ENCODE measurements around the gene HILPDA.
"Not testable (repeated sequence)": the region's sequence is repeated elsewhere in the genome, so short reads cannot be mapped to it uniquely, and the experiment has no call there.

Gene HILPDA

DNA sequence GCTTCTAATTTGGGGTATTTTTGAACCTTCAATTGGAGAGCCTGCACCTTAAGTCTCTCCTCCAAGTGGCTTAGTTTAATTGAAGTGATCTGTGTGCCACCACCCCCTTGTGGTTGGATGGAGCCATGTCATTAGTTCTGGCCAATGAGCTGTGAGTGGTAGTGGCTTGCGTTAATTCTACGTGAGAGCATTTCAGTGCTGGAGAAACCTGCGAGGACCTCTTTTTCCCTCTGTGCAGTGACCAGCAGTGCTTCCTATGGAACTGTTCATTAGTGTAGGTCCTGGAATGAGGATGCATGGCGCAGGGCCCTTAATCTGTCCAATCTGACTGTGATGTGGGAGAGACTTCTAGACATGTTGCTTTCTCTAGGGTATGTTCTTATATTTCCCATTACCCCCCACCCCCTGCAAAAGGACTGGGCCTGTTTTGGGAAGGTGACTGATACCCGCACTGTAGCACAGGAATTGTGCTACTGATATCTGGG, 3.8 kb downstream of the HILPDA start:
- peak; percentile 71 for DNase-seq (ENCODE audit: low spot score)
- TF ChIP-seq, protein P1, sequence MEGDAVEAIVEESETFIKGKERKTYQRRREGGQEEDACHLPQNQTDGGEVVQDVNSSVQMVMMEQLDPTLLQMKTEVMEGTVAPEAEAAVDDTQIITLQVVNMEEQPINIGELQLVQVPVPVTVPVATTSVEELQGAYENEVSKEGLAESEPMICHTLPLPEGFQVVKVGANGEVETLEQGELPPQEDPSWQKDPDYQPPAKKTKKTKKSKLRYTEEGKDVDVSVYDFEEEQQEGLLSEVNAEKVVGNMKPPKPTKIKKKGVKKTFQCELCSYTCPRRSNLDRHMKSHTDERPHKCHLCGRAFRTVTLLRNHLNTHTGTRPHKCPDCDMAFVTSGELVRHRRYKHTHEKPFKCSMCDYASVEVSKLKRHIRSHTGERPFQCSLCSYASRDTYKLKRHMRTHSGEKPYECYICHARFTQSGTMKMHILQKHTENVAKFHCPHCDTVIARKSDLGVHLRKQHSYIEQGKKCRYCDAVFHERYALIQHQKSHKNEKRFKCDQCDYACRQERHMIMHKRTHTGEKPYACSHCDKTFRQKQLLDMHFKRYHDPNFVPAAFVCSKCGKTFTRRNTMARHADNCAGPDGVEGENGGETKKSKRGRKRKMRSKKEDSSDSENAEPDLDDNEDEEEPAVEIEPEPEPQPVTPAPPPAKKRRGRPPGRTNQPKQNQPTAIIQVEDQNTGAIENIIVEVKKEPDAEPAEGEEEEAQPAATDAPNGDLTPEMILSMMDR (IDR thresholded peaks at IDR 0.05; ENCODE audit: borderline replicate concordance, control extremely low read depth, extremely low read depth, insufficient read depth, missing control alignments): peak; percentile 69
- in situ Hi-C loops (cut with MboI; ENCODE audit: low sequenced_read_pairs, unreplicated experiment): no loop called here

DNA sequence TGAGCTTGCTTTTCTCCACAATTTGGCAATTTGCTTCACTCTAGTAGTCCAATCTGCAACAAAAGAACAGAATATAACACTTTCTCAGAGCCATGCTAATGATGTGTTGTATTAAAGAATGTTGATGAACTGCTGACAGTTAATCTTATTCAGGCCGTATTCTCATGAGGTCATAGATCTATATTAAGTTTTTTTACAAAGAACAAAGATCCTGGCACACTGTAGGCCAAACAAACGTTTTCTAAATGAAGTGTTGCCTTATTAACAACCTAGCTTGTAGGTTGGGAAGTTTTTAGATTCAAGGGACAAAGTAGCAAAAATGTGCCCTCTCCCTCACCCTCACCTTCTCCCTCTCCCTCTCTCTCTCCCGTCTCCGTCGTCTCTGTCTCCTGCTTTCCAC, 6.8 kb downstream of the HILPDA start:
- in situ Hi-C loops (cut with MboI; ENCODE audit: low sequenced_read_pairs, unreplicated experiment): loop anchor here (5.0 kb wide), 1 partner anchor 35 kb away; no protein-coding TSS in a partner anchor
- no peak for DNase-seq (ENCODE audit: low spot score)
- TF ChIP-seq, protein P1 (IDR thresholded peaks at IDR 0.05; ENCODE audit: borderline replicate concordance, control extremely low read depth, extremely low read depth, insufficient read depth, missing control alignments): no peak

DNA sequence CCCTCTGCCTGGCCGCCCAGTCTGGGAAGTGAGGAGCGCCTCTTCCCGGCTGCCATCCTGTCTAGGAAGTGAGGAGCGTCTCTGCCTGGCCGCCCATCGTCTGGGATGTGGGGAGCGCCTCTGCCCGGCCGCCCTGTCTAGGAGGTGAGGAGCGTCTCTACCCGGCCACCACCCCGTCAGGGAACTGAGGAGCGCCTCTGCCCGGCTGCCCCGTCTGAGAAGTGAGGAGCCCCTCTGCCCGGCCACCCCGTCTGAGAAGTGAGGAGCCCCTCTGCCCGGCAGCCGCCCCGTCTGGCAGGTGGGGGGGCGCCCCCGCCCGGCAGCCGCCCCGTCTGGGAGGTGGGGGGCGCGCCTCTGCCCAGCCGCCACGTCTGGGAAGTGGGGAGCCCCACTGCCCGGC, 7.7 kb downstream of the HILPDA start:
- in situ Hi-C loops (cut with MboI; ENCODE audit: low sequenced_read_pairs, unreplicated experiment): loop anchor here (5.0 kb wide), 1 partner anchor 36 kb away; no protein-coding TSS in a partner anchor
- DNase-seq (ENCODE audit: low spot score): not testable (repeated sequence)

DNA sequence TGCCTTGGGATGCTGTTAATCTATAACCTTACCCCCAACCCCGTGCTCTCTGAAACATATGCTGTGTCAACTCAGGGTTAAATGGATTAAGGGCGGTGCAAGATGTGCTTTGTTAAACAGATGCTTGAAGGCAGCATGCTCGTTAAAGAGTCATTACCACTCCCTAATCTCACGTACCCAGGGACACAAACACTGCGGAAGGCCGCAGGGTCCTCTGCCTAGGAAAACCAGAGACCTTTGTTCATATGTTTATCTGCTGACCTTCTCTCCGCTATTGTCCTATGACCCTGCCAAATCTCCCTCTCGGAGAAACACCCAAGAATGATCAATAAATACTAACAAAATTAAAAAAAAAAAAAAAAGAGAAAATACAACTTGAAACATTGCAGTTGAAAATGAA, 8.3 kb downstream of the HILPDA start:
- in situ Hi-C loops (cut with MboI; ENCODE audit: low sequenced_read_pairs, unreplicated experiment): loop anchor here (5.0 kb wide), 1 partner anchor 37 kb away; no protein-coding TSS in a partner anchor
- DNase-seq (ENCODE audit: low spot score): not testable (repeated sequence)

DNA sequence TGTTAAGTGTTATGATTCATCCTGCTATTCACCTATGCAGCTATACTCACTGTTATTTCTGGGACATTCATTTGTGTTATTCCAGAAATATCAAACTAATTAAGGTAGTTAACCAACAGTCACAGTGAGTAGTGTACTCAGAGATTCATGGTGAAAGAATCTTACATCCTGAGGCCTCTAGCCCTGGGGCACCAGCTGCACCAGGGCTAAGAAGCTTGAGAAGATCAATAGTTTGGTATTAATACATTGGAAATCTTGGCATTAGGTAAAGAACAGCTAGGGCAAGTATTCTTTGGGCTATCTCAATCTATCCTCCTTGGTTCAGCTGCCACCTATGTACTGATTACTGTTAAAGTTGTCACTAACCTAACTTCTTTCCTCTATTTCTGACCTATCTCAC, 11.2 kb downstream of the HILPDA start:
- DNase-seq (ENCODE audit: low spot score); in situ Hi-C loops (cut with MboI; ENCODE audit: low sequenced_read_pairs, unreplicated experiment): not testable (repeated sequence)

DNA sequence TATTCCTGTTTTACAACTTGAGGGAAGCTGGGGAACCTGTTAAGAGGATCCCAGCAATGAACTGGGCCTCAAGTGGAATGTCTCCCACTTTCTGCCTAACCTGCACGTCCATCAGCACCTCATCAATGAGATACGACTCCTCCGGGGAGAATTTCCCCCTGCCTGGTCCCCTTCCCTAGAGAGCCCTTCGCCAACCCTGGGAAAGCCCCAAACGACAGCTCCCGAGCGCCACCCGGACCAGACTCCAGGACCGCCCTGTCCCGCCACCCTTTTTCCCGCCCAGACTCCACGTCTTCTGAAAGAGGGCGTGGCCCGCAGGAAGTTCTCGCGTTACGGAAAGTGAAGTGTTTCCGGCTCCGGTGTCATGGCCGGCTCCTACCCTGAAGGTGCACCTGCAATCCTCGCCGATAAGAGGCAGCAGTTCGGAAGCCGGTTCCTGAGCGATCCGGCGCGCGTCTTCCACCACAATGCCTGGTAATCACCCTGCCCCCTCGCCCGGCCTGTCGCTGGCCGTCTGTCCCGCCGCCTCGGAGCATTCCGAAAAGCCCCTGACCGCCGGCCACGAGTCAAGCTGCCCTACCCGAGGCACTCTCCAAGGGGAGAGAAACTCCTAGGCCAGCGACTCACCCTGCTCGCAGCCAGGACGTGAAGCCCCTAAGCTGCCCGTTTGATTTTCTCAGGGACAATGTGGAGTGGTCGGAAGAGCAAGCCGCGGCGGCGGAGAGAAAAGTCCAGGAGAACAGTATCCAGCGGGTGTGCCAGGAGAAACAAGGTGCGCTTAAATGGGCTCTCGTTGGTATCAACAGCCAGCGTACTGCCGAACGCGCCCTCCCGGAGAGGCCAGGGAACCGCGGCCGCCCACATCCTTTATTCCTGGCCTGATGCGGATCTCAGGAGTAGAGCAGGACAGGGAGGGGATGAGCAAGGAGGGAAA, 21.0 kb downstream of the HILPDA start, which contains the start of gene METTL2B:
METTL2B (plus strand) TSS at position 347 of the 934 bp plus-strand sequence; CDS start at position 365, 18 bp downstream.
- TF ChIP-seq, protein P1 (IDR thresholded peaks at IDR 0.05; ENCODE audit: borderline replicate concordance, control extremely low read depth, extremely low read depth, insufficient read depth, missing control alignments): peak; percentile 11
- in situ Hi-C loops (cut with MboI; ENCODE audit: low sequenced_read_pairs, unreplicated experiment): not testable (repeated sequence)
- DNase-seq (ENCODE audit: low spot score): peak; percentile 85

DNA sequence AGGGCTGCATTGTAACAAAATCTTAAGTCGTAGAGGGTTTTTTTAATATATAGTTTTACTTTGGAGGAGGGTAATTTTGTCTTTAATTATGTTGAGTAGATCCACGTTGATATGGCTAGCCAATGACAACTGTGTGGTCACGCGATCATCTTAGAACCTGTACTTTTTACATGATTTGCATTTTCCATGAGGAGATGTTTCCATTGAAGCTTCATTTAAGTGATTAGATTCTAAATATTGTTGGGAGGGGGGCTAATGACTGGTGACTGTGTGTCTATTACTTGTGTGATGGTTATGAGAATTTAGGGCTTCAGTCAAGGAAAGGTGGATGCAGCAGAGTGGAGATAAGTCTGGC, 21.6 kb downstream of the HILPDA start:
- not testable (repeated sequence) for DNase-seq (ENCODE audit: low spot score)

DNA sequence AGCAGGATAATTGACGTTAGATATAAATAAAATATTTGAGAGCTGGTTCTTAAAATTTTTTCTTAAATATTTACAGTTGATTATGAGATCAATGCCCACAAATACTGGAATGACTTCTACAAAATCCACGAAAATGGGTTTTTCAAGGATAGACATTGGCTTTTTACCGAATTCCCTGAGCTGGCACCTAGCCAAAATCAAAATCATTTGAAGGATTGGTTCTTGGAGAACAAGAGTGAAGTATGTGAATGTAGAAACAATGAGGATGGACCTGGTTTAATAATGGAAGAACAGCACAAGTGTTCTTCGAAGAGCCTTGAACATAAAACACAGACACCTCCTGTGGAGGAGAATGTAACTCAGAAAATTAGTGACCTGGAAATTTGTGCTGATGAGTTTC, 23.4 kb downstream of the HILPDA start:
- in situ Hi-C loops (cut with MboI; ENCODE audit: low sequenced_read_pairs, unreplicated experiment); DNase-seq (ENCODE audit: low spot score): not testable (repeated sequence)

More for the DNA sequence above, 21.6 kb downstream of the HILPDA start:
- in situ Hi-C loops (cut with MboI; ENCODE audit: low sequenced_read_pairs, unreplicated experiment): not testable (repeated sequence)

DNA sequence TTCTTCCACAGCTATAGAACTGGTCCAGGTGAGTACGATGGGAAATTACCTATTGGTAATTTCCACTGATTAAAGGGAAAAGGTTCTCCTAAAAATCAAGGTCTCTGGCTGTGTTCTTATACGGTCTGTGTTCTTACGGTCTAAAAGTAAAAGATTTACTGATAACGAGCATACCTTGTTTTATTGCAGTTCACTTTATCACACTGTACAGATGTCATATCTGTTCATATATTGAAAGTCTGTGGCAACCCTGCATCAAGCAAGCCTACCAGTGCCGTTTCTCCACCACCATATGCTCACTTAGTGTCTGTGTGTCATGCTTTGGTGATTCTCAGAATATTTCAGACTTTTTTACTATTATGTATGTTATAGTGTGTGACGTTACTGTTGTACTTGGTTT, 32.5 kb downstream of the HILPDA start:
- in situ Hi-C loops (cut with MboI; ENCODE audit: low sequenced_read_pairs, unreplicated experiment): not testable (repeated sequence)

DNA sequence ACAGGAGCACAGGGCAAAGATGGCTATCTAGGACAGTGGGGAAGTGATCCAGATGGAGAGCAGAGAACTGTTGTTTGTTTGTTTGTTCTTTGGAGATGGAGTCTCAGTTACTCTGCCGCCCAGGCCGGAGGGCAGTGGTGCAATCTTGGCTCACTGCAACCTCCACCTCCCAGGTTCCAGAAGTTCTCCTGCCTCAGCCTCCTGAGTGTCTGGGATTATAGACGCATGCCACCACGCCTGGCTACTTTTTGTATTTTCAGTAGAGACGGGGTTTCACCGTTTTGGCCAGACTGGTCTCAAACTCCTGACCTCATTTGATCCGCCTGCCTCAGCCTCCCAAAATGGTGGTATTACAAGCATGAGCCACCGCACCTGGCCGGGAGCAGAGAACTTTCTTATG, 41.7 kb downstream of the HILPDA start:
- no peak for DNase-seq (ENCODE audit: low spot score)
- in situ Hi-C loops (cut with MboI; ENCODE audit: low sequenced_read_pairs, unreplicated experiment): no loop called here
- TF ChIP-seq, protein P1 (IDR thresholded peaks at IDR 0.05; ENCODE audit: borderline replicate concordance, control extremely low read depth, extremely low read depth, insufficient read depth, missing control alignments): no peak

More for the DNA sequence above, 32.5 kb downstream of the HILPDA start:
- not testable (repeated sequence) for DNase-seq (ENCODE audit: low spot score)

DNA sequence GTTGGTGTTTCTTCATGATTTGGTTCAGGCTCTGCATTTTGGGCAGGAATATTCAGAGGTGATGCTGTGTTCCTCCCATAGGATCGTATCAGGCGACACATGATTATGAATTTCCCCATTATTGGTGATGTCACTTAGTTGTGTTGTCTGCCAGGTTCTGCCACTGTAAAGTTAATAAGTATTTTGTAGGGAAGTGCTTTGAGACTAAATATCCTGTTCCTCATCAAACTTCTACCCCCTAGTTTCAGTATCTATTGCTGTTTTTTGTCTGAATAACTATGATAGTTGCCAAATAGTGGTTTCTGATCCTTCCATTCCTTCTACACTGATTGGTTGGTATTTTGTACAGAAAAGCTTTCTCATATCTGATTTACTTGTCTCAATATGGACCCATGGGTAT, 49.7 kb downstream of the HILPDA start:
- in situ Hi-C loops (cut with MboI; ENCODE audit: low sequenced_read_pairs, unreplicated experiment); DNase-seq (ENCODE audit: low spot score): not testable (repeated sequence)

DNA sequence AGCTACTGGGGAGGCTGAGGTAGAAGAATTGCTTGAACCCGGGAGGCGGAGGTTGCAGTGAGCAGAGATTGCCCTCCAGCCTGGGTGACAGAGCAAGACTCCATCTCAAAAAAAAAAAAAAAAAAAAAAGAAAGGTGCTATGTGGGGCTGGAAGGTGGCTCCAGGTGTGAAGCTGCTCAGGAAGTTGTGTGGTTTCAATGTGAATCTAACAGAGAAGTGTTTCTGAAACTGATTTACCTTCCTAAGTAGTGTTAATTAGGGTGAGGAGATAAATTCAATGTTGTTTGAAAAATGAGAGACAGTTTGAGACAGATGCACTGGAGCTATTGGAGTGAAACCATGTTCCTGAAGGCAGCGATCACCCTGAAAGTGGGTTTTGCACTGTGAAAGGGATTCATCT, 51.1 kb downstream of the HILPDA start:
- DNase-seq (ENCODE audit: low spot score); in situ Hi-C loops (cut with MboI; ENCODE audit: low sequenced_read_pairs, unreplicated experiment): not testable (repeated sequence)

DNA sequence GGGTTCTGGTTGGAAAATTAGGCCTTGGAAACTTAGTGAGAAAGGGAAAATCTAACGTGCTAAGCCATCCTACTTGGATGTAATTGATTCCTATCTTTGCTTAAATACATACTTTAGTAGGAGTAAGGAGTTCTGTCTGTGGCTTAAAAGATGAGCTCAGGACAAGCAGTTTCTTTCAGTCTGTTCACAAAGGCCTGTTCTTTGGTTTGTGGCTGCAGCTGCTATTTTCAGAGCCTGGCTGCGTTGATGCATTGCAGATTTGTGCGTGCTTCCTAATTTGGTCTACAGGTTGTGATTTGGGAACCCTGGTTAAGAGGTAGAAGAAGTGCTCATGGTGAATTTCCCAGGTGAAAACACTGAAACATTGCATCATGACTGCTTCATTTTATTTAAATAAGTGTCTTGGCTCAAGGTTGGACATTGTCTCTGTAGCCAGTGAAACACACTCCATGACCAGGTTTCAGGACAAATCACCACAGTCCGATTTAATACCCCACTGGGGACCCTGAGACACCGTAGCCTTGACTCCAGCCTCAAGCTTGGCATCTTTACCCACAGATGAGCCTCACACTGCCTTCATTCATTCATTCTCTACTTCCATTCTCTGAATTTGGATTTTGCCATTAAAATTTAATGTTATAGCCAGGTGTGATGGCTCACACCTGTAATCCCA, 51.8 kb downstream of the HILPDA start:
- DNase-seq (ENCODE audit: low spot score); in situ Hi-C loops (cut with MboI; ENCODE audit: low sequenced_read_pairs, unreplicated experiment): not testable (repeated sequence)
